CD14-positive monocyte (primary cell): ENCODE data around the gene TNFRSF8. TPM values are rescaled to one million over a fixed set of nuclear protein-coding genes. Genes with fewer than 3 reads are reported as not detected.
A peak's percentile ranks its signal among the peaks of the same experiment; 100 is the strongest.

Experiments
- DNase-seq, 3 donors: peaks; one replicate each; pipeline ENCODE4 v3.0.0-alpha.2; 2011 to 2022
- H2AFZ ChIP-seq: 2 replicates; pipeline ENCODE4 v1.6.0; 2012; ENCODE audit warnings: mild to moderate bottlenecking, low read depth, low read length, inconsistent platforms; ENCODE audit not compliant: insufficient read depth, poor library complexity, severe bottlenecking
- H3K27ac ChIP-seq, 2 donors: 1 replicate in 1 of 2; 2 replicates in 1 of 2; pipeline ENCODE4 v1.5.1; 2012 to 2013; ENCODE audit warnings: low read length in 2 of 2, control low read depth in 1 of 2, inconsistent platforms in 1 of 2, low read depth in 1 of 2, mild to moderate bottlenecking in 1 of 2
- H3K27me3 ChIP-seq, 2 donors: one replicate each; pipeline versions ENCODE4 v1.6.0 to v1.6.1; 2011 to 2013; ENCODE audit warnings: low read length in 2 of 2; ENCODE audit not compliant: control insufficient read depth in 2 of 2, insufficient read depth in 2 of 2
- H3K36me3 ChIP-seq, 2 donors: replicated peaks in 1 of 2; 1 replicate in 1 of 2; 2 replicates in 1 of 2; pipeline versions ENCODE4 v1.5.1 to v1.6.1; 2012 to 2013; ENCODE audit warnings: low read length in 2 of 2, control low read depth in 1 of 2, inconsistent platforms in 1 of 2, mild to moderate bottlenecking in 1 of 2; ENCODE audit not compliant: insufficient read depth in 2 of 2, control insufficient read depth in 1 of 2
- H3K4me1 ChIP-seq, 2 donors: 1 replicate in 1 of 2; 2 replicates in 1 of 2; pipeline versions ENCODE4 v1.5.1 to v1.6.1; 2012 to 2013; ENCODE audit warnings: low read length in 2 of 2, control low read depth in 1 of 2, inconsistent platforms in 1 of 2, mild to moderate bottlenecking in 1 of 2, moderate library complexity in 1 of 2; ENCODE audit not compliant: insufficient read depth in 2 of 2, control insufficient read depth in 1 of 2
- H3K4me2 ChIP-seq: replicated peaks from 2 replicates; pipeline ENCODE3; 2012; ENCODE audit warnings: low read length, moderate library complexity, mild to moderate bottlenecking; ENCODE audit not compliant: poor library complexity, severe bottlenecking; ENCODE audit errors: extremely low read depth
- H3K4me3 ChIP-seq, 3 experiments: fragments of 200-600 bp in 1 of 3; sonication (generic) in 1 of 3; replicated peaks in 1 of 3; 1 replicate in 2 of 3; 2 replicates in 1 of 3; pipeline ENCODE4 v1.5.1; 2011 to 2013; ENCODE audit warnings: low read length in 3 of 3, mild to moderate bottlenecking in 3 of 3, control low read depth in 2 of 3, low read depth in 2 of 3, inconsistent platforms in 1 of 3, moderate library complexity in 1 of 3
- H3K79me2 ChIP-seq: 2 replicates; pipeline ENCODE4 v1.6.0; 2012; ENCODE audit warnings: mild to moderate bottlenecking, control low read depth, inconsistent platforms, low read length, moderate library complexity; ENCODE audit not compliant: insufficient read depth
- H3K9ac ChIP-seq: 2 replicates; pipeline ENCODE4 v1.6.0; 2017; ENCODE audit warnings: low read length, mild to moderate bottlenecking; ENCODE audit not compliant: insufficient read depth, poor library complexity, severe bottlenecking
- H3K9me3 ChIP-seq, 2 donors: replicated peaks in 1 of 2; 1 replicate in 1 of 2; 2 replicates in 1 of 2; pipeline versions ENCODE4 v1.5.1 to v1.6.1; 2012 to 2013; ENCODE audit warnings: low read length in 2 of 2, control low read depth in 1 of 2; ENCODE audit not compliant: control insufficient read depth in 1 of 2, insufficient read depth in 1 of 2
- H4K20me1 ChIP-seq: 2 replicates; pipeline ENCODE4 v1.6.0; 2012; ENCODE audit warnings: mild to moderate bottlenecking, low read length, control low read depth, moderate library complexity; ENCODE audit not compliant: insufficient read depth
- H3K27ac Mint-ChIP-seq, 7 donors: one replicate each; pipeline ENCODE4 v1.8.0; 2020; ENCODE audit warnings: mild to moderate bottlenecking in 7 of 7, mixed read lengths in 7 of 7, moderate library complexity in 6 of 7, inconsistent platforms in 2 of 7
- H3K27me3 Mint-ChIP-seq, 3 donors: one replicate each; pipeline ENCODE4 v1.8.0; 2021 to 2022; ENCODE audit warnings: low read depth in 3 of 3, mild to moderate bottlenecking in 3 of 3, mixed read lengths in 3 of 3, moderate library complexity in 3 of 3, inconsistent platforms in 1 of 3
- H3K36me3 Mint-ChIP-seq, 2 donors: one replicate each; pipeline ENCODE4 v1.8.0; 2020; ENCODE audit warnings: mixed read lengths in 2 of 2, inconsistent platforms in 1 of 2, mild to moderate bottlenecking in 1 of 2
- H3K4me1 Mint-ChIP-seq: one replicate; pipeline ENCODE4 v1.8.0; 2020; ENCODE audit warnings: mild to moderate bottlenecking, mixed read lengths
- H3K4me3 Mint-ChIP-seq, 2 donors: one replicate each; pipeline ENCODE4 v1.8.0; 2020; ENCODE audit warnings: mild to moderate bottlenecking in 2 of 2, mixed read lengths in 2 of 2, moderate library complexity in 1 of 2
- H3K9me3 Mint-ChIP-seq, 7 donors: one replicate each; pipeline ENCODE4 v1.8.0; 2020 to 2022; ENCODE audit warnings: mixed read lengths in 7 of 7, mild to moderate bottlenecking in 6 of 7, moderate library complexity in 6 of 7, inconsistent platforms in 2 of 7
- WGBS: methylation state at CpG from one replicate; pipeline ENCODE4 v1.1.5; 2013; ENCODE audit warnings: missing lambda C conversion rate; ENCODE audit not compliant: insufficient coverage; 5-methylcytosine and 5-hydroxymethylcytosine counted together
- intact Hi-C, 2 donors: fragments of 100-400 bp; cut with micrococcal nuclease; formaldehyde crosslinking; loops; one replicate each; pipeline versions ENCODE4 v1.15.0 to v1.15.1; 2023
- polyA plus RNA-seq, 3 donors: library from polyadenylated mRNA; depleted of rRNA in 1 of 3; unstranded in 2 of 3; stranded (reverse) in 1 of 3; fragments of 300-500 nt in 2 of 3; fragments of >200 nt in 1 of 3; fragmentation: Illumina TruSeq in 2 of 3; gene quantifications; 1 replicate in 2 of 3; 2 replicates in 1 of 3; pipeline ENCODE4 v1.2.3, GENCODE V29; 2012 to 2021
- TF ChIP-seq, protein P1 (sequence below): fragments of 200-600 bp; IDR thresholded peaks from one replicate; pipeline ENCODE4 v1.8.0; 2022; ENCODE audit warnings: antibody characterized with exemption, mild to moderate bottlenecking

Gene TNFRSF8
- polyA plus RNA-seq, 3 donors, result 10.9 to 11.9 (median 11.8) TPM

DNA sequence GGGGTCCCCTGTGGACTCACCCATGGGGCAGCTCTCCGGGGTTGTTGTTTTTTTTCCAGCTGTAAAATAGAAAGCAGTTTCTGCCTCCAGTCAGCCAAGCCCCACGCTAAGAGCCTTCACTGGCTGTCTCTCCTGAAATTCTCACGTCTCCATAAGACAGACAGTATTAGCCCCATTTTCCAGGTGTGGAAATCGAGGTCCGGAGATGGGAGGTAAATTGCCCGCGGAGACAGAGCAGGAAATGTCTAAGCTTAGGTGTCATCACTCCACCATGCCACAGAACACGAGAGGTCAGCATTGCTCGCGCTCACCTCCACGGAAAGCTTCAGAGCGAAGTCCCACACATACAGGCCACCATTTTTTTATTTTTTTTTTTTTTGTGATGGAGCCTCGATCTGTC lies 44.6 kb downstream of the TNFRSF8 start:
- 89% methylated on average over 7 of the region's 13 CpGs for WGBS
- no peak overlapping the region for H3K4me3 Mint-ChIP-seq
- TF ChIP-seq, protein P1, sequence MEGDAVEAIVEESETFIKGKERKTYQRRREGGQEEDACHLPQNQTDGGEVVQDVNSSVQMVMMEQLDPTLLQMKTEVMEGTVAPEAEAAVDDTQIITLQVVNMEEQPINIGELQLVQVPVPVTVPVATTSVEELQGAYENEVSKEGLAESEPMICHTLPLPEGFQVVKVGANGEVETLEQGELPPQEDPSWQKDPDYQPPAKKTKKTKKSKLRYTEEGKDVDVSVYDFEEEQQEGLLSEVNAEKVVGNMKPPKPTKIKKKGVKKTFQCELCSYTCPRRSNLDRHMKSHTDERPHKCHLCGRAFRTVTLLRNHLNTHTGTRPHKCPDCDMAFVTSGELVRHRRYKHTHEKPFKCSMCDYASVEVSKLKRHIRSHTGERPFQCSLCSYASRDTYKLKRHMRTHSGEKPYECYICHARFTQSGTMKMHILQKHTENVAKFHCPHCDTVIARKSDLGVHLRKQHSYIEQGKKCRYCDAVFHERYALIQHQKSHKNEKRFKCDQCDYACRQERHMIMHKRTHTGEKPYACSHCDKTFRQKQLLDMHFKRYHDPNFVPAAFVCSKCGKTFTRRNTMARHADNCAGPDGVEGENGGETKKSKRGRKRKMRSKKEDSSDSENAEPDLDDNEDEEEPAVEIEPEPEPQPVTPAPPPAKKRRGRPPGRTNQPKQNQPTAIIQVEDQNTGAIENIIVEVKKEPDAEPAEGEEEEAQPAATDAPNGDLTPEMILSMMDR, result no peak

DNA sequence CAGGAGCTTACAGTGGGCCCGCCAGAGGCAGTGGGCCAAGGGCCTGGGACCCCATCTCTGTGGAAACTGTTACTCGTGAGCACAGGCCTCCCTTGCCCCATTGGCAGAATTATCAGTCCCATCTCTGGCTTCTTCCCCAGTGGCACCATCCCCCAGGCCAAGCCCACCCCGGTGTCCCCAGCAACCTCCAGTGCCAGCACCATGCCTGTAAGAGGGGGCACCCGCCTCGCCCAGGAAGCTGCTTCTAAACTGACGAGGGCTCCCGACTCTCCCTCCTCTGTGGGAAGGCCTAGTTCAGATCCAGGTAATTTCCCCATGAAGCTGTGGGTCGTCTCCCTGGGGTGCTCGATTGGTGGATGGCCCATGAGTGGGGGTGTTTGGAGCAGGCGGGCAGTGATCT lies 46.8 kb downstream of the TNFRSF8 start:
- H3K9me3 ChIP-seq, result no peaks in the 10 kb centered on the region
- no peak overlapping the region for H3K27ac ChIP-seq
- no peaks in the 10 kb centered on the region for H3K4me1 Mint-ChIP-seq
- no peak overlapping the region for H3K4me3 ChIP-seq
- TF ChIP-seq, protein P1, result no peak
- H2AFZ ChIP-seq, result no peak overlapping the region
- no peak overlapping the region for H3K4me3 Mint-ChIP-seq
- H3K9me3 Mint-ChIP-seq, result no peaks in the 10 kb centered on the region
- WGBS, result 91% methylated on average over 10 of the region's 10 CpGs
- H3K9ac ChIP-seq, result no peak overlapping the region
- H3K36me3 ChIP-seq, result no peaks in the 10 kb centered on the region
- peaks cover 4 to 6% (median 5%) of the 10 kb centered on the region in 3 donors for H3K27me3 Mint-ChIP-seq
- no peaks in the 10 kb centered on the region for H3K27me3 ChIP-seq
- H3K4me2 ChIP-seq, result no peak overlapping the region
- no peaks in the 10 kb centered on the region for H3K36me3 Mint-ChIP-seq
- H3K4me1 ChIP-seq, result no peaks in the 10 kb centered on the region
- DNase-seq, result no peak
- H3K79me2 ChIP-seq, result no peaks in the 10 kb centered on the region
- H4K20me1 ChIP-seq, result no peaks in the 10 kb centered on the region
- H3K27ac Mint-ChIP-seq, result no peak overlapping the region
- intact Hi-C loops, result no loop called here

More for the DNA sequence above, 44.6 kb downstream of the TNFRSF8 start:
- no peak overlapping the region for H3K27ac ChIP-seq
- no peaks in the 10 kb centered on the region for H3K36me3 Mint-ChIP-seq
- no peaks in the 10 kb centered on the region for H3K36me3 ChIP-seq
- H3K4me1 ChIP-seq, result no peaks in the 10 kb centered on the region
- DNase-seq, result no peak
- H3K9me3 Mint-ChIP-seq, result no peaks in the 10 kb centered on the region
- H3K4me3 ChIP-seq, result no peak overlapping the region
- no peak overlapping the region for H3K4me2 ChIP-seq
- H4K20me1 ChIP-seq, result no peaks in the 10 kb centered on the region
- peak overlapping the region in 1 of 7 donors; percentile 28 for H3K27ac Mint-ChIP-seq
- no peak overlapping the region for H2AFZ ChIP-seq
- no peaks in the 10 kb centered on the region for H3K9me3 ChIP-seq
- H3K4me1 Mint-ChIP-seq, result no peaks in the 10 kb centered on the region
- intact Hi-C loops, result no loop called here
- no peaks in the 10 kb centered on the region for H3K27me3 ChIP-seq
- H3K27me3 Mint-ChIP-seq, result peaks cover 3 to 6% (median 5%) of the 10 kb centered on the region in 3 donors
- no peak overlapping the region for H3K9ac ChIP-seq
- H3K79me2 ChIP-seq, result no peaks in the 10 kb centered on the region
